Psoas muscle (tissue), 8 donors: Measurements from ENCODE around the gene CCDC97. TPM values are rescaled to one million over a fixed set of nuclear protein-coding genes. Genes with fewer than 3 reads are reported as not detected.
"Not testable (repeated sequence)": the region's sequence is repeated elsewhere in the genome, so short reads cannot be mapped to it uniquely, and the experiment has no call there.

Experiments used
- ATAC-seq, 4 donors: fragments of 200-7000 bp; cut with Tn5 transposase; one replicate each; pipeline ENCODE4 v1.9.1; 2020; ENCODE audit warnings: moderate library complexity in 3 of 4, mild to moderate bottlenecking in 2 of 4
- DNase-seq, 2 donors: peaks; one replicate each; pipeline ENCODE4 v3.0.0-alpha.2; 2020
- H3K27ac ChIP-seq: fragments of 200-600 bp; one replicate; pipeline ENCODE4 v1.8.0; 2022
- H3K27me3 ChIP-seq, 3 donors: fragments of 200-600 bp in 1 of 3; one replicate each; pipeline versions ENCODE4 v1.6.1 to v1.8.0; 2013 to 2022; ENCODE audit warnings: low read length in 2 of 3, mild to moderate bottlenecking in 2 of 3, moderate library complexity in 1 of 3; ENCODE audit not compliant: insufficient read depth in 3 of 3
- H3K36me3 ChIP-seq, 2 donors: fragments of 200-600 bp in 1 of 2; one replicate each; pipeline versions ENCODE4 v1.6.1 to v1.8.0; 2013 to 2022; ENCODE audit warnings: low read depth in 1 of 2, mild to moderate bottlenecking in 1 of 2, moderate library complexity in 1 of 2; ENCODE audit not compliant: insufficient read depth in 1 of 2
- H3K4me1 ChIP-seq: fragments of 200-600 bp; one replicate; pipeline ENCODE4 v1.8.0; 2022
- H3K4me3 ChIP-seq: fragments of 200-600 bp; one replicate; pipeline ENCODE4 v1.8.0; 2022; ENCODE audit warnings: mild to moderate bottlenecking
- H3K9me3 ChIP-seq: fragments of 200-600 bp; one replicate; pipeline ENCODE4 v1.8.0; 2022
- CTCF ChIP-seq: fragments of 200-600 bp; IDR thresholded peaks from one replicate; pipeline ENCODE4 v1.8.0; 2022; ENCODE audit warnings: antibody characterized with exemption
- WGBS, 3 donors: extraction: QIAGEN DNeasy Blood & Tissue Kit; methylation state at CpG; one replicate each; pipeline versions ENCODE4 v1.1.6 to v1.1.7; 2013; 5-methylcytosine and 5-hydroxymethylcytosine counted together
- intact Hi-C, 2 donors: fragments of 100-400 bp; cut with DNase I; formaldehyde crosslinking; loops; one replicate each; pipeline versions ENCODE4 v1.11.0 to v1.14.2; 2022
- polyA plus RNA-seq, 3 donors: library from polyadenylated mRNA; stranded (reverse); fragments of 200-250 nt; gene quantifications; one replicate each; pipeline ENCODE4 v1.2.3, GENCODE V29; 2013
- total RNA-seq, 4 donors: library from RNA; stranded (reverse); fragmentation: NEBNext Ultra II Directional in 2 of 4; extraction: Animal tissue kit (Norgen Biotek cat#: 25700) in 2 of 4; gene quantifications; one replicate each; pipeline versions ENCODE4 v1.2.1 to v1.2.4, GENCODE V29; 2021 to 2023
- donor health status: healthy with polysubstance abuse.
- donor health status: DM: no; HTN: no; CAD: no; lungs with moderate emphysema.
- donor health status: Bipolar disorder and iron deficiency.
- donor health status: healthy.
- donor health status: DM: yes; HTN: yes; CAD: no.
- donor health status: DM: no; HTN: no; CAD: no.
- donor health status: DM: no; HTN: no; CAD: no.
- donor health status: DM: yes; HTN: yes; CAD: no.

The CCDC97 gene
- total and polyA plus RNA-seq, 7 donors: 13.7 to 25.7 (median 19.9) TPM

- H3K36me3 ChIP-seq: no peaks in the 10 kb centered on the region
- 79 to 88% (median 81%) methylated on average over 6 of the region's 6 CpGs for WGBS, 3 donors
- H3K4me1 ChIP-seq: peaks cover 7% of the 10 kb centered on the region
- ATAC-seq (no peak), DNase-seq (no peak)
- H3K27ac ChIP-seq: no peak overlapping the region
- no peaks in the 10 kb centered on the region for H3K9me3 ChIP-seq
- TF ChIP-seq CTCF: no peak
- no peaks in the 10 kb centered on the region for H3K27me3 ChIP-seq
- intact Hi-C loops: no loop called here
- no peak overlapping the region for H3K4me3 ChIP-seq
Measured at GRCh38 chr19:41367848-41368301, 57.9 kb downstream of the CCDC97 start.

- H3K4me3 ChIP-seq: no peak overlapping the region
- intact Hi-C loops: no loop called here
- WGBS, 3 donors: 99 to 100% (median 100%) methylated on average over 2 of the region's 2 CpGs
- no peak for TF ChIP-seq CTCF
- DNase-seq (no peak), ATAC-seq (no peak)
- H3K9me3 ChIP-seq: no peaks in the 10 kb centered on the region
- H3K27me3 ChIP-seq: no peaks in the 10 kb centered on the region
- H3K4me1 ChIP-seq: peaks cover 15% of the 10 kb centered on the region
- no peaks in the 10 kb centered on the region for H3K36me3 ChIP-seq
- H3K27ac ChIP-seq: no peak overlapping the region
Measured at GRCh38 chr19:41369769-41370168, 59.8 kb downstream of the CCDC97 start.

GRCh38 chr19:41371119-41371518 lies 61.1 kb downstream of the CCDC97 start:
- WGBS, 3 donors: 93 to 94% (median 94%) methylated on average over 5 of the region's 5 CpGs
- intact Hi-C loops, DNase-seq, H3K27ac ChIP-seq, H3K36me3 ChIP-seq, H3K27me3 ChIP-seq, H3K9me3 ChIP-seq, ATAC-seq, H3K4me3 ChIP-seq: not testable (repeated sequence)
- H3K4me1 ChIP-seq: peaks cover 13% of the 10 kb centered on the region

GRCh38 chr19:41371541-41371940 lies 61.6 kb downstream of the CCDC97 start:
- H3K27me3 ChIP-seq: peaks cover 0 to 8% (median 2%) of the 10 kb centered on the region in 3 donors
- no peaks in the 10 kb centered on the region for H3K36me3 ChIP-seq
- no peaks in the 10 kb centered on the region for H3K9me3 ChIP-seq
- 93 to 99% (median 98%) methylated on average over 8 of the region's 8 CpGs for WGBS, 3 donors
- intact Hi-C loops: no loop called here
- TF ChIP-seq CTCF: no peak
- no peak overlapping the region for H3K4me3 ChIP-seq
- peaks cover 15% of the 10 kb centered on the region for H3K4me1 ChIP-seq
- H3K27ac ChIP-seq: no peak overlapping the region
- ATAC-seq (no peak), DNase-seq (no peak)

GRCh38 chr19:41372501-41372900 lies 62.5 kb downstream of the CCDC97 start:
- WGBS, 3 donors: 69 to 76% (median 76%) methylated on average over 2 of the region's 2 CpGs
- DNase-seq: no peak
- no peak for ATAC-seq
- Histone ChIP-seq H3K27me3 (peaks cover 0 to 10% (median 2%) of the 10 kb centered on the region in 3 donors), H3K9me3 (no peaks in the 10 kb centered on the region), H3K4me3 (no peak overlapping the region), H3K36me3 (no peaks in the 10 kb centered on the region), H3K27ac (no peak overlapping the region), H3K4me1 (peaks cover 15% of the 10 kb centered on the region)
- intact Hi-C loops: no loop called here
- no peak for TF ChIP-seq CTCF
